HepG2 (cell line): ENCODE results near the gene ILDR1. TPM values are rescaled to one million over a fixed set of nuclear protein-coding genes. Genes with fewer than 3 reads are reported as not detected.

Experiments used
- ATAC-seq: fragments of 200-7000 bp; cut with Tn5 transposase; 3 replicates; pipeline ENCODE4 v1.9.1; 2020; ENCODE audit warnings: mild to moderate bottlenecking, moderate library complexity
- BruUV-seq: library from RNA; stranded (reverse); fragments of 400-500 nt; replicated peaks from 2 replicates; lab custom pipeline; 2021; lab: Mats Ljungman, UMichigan
- CTCF ChIA-PET: fragments of 300-600 bp; formaldehyde crosslinking; extraction: SDS; loops from one replicate; lab custom pipeline; 2021; ENCODE audit warnings: low total read pairs, inconsistent platforms, low intra/inter-chr PET ratio; lab: Yijun Ruan, JAX
- POLR2A ChIA-PET: fragments of 350-600 bp; sonication (Branson Sonifier 250); formaldehyde crosslinking; loops from one replicate; lab custom pipeline; 2020; ENCODE audit warnings: antibody characterized with exemption, inconsistent platforms; lab: Yijun Ruan, JAX
- DNase-seq: peaks from one replicate; pipeline ENCODE4 v3.0.0-alpha.2; 2015; ENCODE audit warnings: low spot score
- FAIRE-seq: peaks from 3 replicates; lab custom pipeline; 2011; peaks lifted over from hg19 to GRCh38; lab: Jason Lieb, UNC
- H2AFZ ChIP-seq: one replicate; pipeline ENCODE4 v1.6.1; 2011; ENCODE audit warnings: low read length, inconsistent platforms
- H3K27ac ChIP-seq: fragments of 300-600 bp; 3 replicates; pipeline ENCODE4 v1.8.0; 2011; ENCODE audit warnings: mixed run types, mild to moderate bottlenecking, mixed read lengths, low read length, inconsistent platforms; ENCODE audit not compliant: insufficient read depth; ENCODE audit errors: extremely low read length
- H3K27me3 ChIP-seq, 2 experiments: fragments of 200-600 bp in 1 of 2; 2 replicates in 1 of 2; 3 replicates in 1 of 2; pipeline versions ENCODE4 v1.6.0 to v1.8.0; 2011; ENCODE audit warnings: low read length in 2 of 2, mild to moderate bottlenecking in 2 of 2, moderate library complexity in 2 of 2, inconsistent platforms in 1 of 2; ENCODE audit not compliant: insufficient read depth in 2 of 2, control insufficient read depth in 1 of 2
- H3K36me3 ChIP-seq, 2 experiments: fragments of 200-600 bp in 1 of 2; replicated peaks in 1 of 2; 2 replicates in 1 of 2; 3 replicates in 1 of 2; pipeline versions ENCODE4 v1.5.1 to v1.8.0; 2011; ENCODE audit warnings: low read length in 2 of 2, inconsistent platforms in 1 of 2; ENCODE audit not compliant: insufficient read depth in 2 of 2, control insufficient read depth in 1 of 2
- H3K4me1 ChIP-seq: 2 replicates; pipeline ENCODE4 v1.5.1; 2012; ENCODE audit warnings: low read length, inconsistent platforms; ENCODE audit not compliant: insufficient read depth
- H3K4me2 ChIP-seq: 2 replicates; pipeline ENCODE4 v1.6.0; 2011; ENCODE audit warnings: low read depth, low read length, inconsistent platforms
- H3K4me3 ChIP-seq, 3 experiments: fragments of 200-600 bp in 1 of 3; sonication (generic), shearing (Covaris generic) in 1 of 3; replicated peaks in 1 of 3; 2 replicates each; pipeline ENCODE4 v1.5.1; 2011 to 2016; ENCODE audit warnings: low read length in 3 of 3, inconsistent platforms in 2 of 3, low read depth in 2 of 3, mild to moderate bottlenecking in 2 of 3, control low read depth in 1 of 3, mixed read lengths in 1 of 3; ENCODE audit not compliant: insufficient read depth in 1 of 3
- H3K79me2 ChIP-seq: one replicate; pipeline ENCODE4 v1.6.1; 2011; ENCODE audit warnings: low read length, inconsistent platforms; ENCODE audit not compliant: insufficient read depth
- H3K9ac ChIP-seq: 2 replicates; pipeline ENCODE4 v1.6.0; 2011; ENCODE audit warnings: mild to moderate bottlenecking, low read depth, low read length, inconsistent platforms; ENCODE audit not compliant: insufficient read depth
- H3K9me3 ChIP-seq: 2 replicates; pipeline ENCODE4 v1.5.1; 2012; ENCODE audit warnings: mild to moderate bottlenecking, low read length
- H4K20me1 ChIP-seq: 2 replicates; pipeline ENCODE4 v1.6.0; 2011; ENCODE audit warnings: inconsistent platforms, mild to moderate bottlenecking, low read length, moderate library complexity; ENCODE audit not compliant: insufficient read depth
- E2F1 ChIP-seq: sonication (generic); formaldehyde crosslinking; IDR thresholded peaks from 2 replicates; pipeline ENCODE4 v1.5.0; 2020; ENCODE audit warnings: missing genetic modification reagents
- GMEB1 ChIP-seq: sonication (generic); formaldehyde crosslinking; IDR thresholded peaks from 2 replicates; pipeline ENCODE4 v1.5.1; 2020; ENCODE audit warnings: missing genetic modification reagents, mild to moderate bottlenecking, borderline replicate concordance
- HMGXB3 ChIP-seq: sonication (generic); formaldehyde crosslinking; IDR thresholded peaks from 2 replicates; pipeline ENCODE4 v1.4.0; 2020; ENCODE audit warnings: missing genetic modification reagents, borderline replicate concordance
- HNRNPH1 ChIP-seq: fragments of 200-400 bp; formaldehyde crosslinking; optimal IDR thresholded peaks from 2 replicates; pipeline ENCODE3; 2017; ENCODE audit warnings: mild to moderate bottlenecking, low read depth, low read length
- HOMEZ ChIP-seq: IDR thresholded peaks from 2 replicates; pipeline ENCODE4 v1.6.1; 2016; ENCODE audit warnings: low read depth
- RNF2 ChIP-seq: fragments of 450-650 bp; conservative IDR thresholded peaks from 2 replicates; pipeline ENCODE4 v1.6.1; 2016; ENCODE audit warnings: low read depth
- ZNF207 ChIP-seq: fragments of 450-650 bp; IDR thresholded peaks from 2 replicates; pipeline ENCODE4 v1.6.1; 2016; ENCODE audit warnings: antibody characterized with exemption, borderline replicate concordance
- ZNF33B ChIP-seq: sonication (generic); formaldehyde crosslinking; IDR thresholded peaks from 2 replicates; pipeline ENCODE4 v1.5.1; 2020; ENCODE audit warnings: mild to moderate bottlenecking, missing genetic modification reagents
- ZNF512B ChIP-seq: sonication (generic); formaldehyde crosslinking; IDR thresholded peaks from 2 replicates; pipeline ENCODE4 v1.5.1; 2020; ENCODE audit warnings: missing genetic modification reagents, mild to moderate bottlenecking, borderline replicate concordance
- ZNF558 ChIP-seq: sonication (generic); formaldehyde crosslinking; IDR thresholded peaks from 2 replicates; pipeline ENCODE4 v1.9.0; 2022; ENCODE audit warnings: mild to moderate bottlenecking, missing genetic modification reagents, borderline replicate concordance
- ZNF644 ChIP-seq: IDR thresholded peaks from 2 replicates; pipeline ENCODE4 v1.6.1; 2016; ENCODE audit warnings: low read depth
- in situ Hi-C: cut with HindIII; loops from 2 replicates; pipeline ENCODE4 v1.10.0; 2017; ENCODE audit warnings: low pct_unique_long_range_greater_than_20kb; ENCODE audit not compliant: extremely low pct_ligation_motif_present
- intact Hi-C: fragments of 100-400 bp; cut with micrococcal nuclease; formaldehyde crosslinking; loops from one replicate; pipeline ENCODE4 v1.10.0; 2022; ENCODE audit not compliant: unreplicated experiment
- polyA plus RNA-seq, 8 experiments: library from polyadenylated mRNA; depleted of rRNA in 3 of 8; stranded (reverse) in 7 of 8; unstranded in 1 of 8; fragments of >200 nt; fragmentation: Illumina TruSeq in 4 of 8; extraction: Trizol in 4 of 8; gene quantifications; 2 replicates each; pipeline versions ENCODE4 v1.2.1 to v1.2.3, GENCODE V29; 2011 to 2016; ENCODE audit warnings: low read depth in 4 of 8, missing spikeins in 1 of 8, mixed read lengths in 1 of 8; ENCODE audit not compliant: insufficient read depth in 1 of 8
- total RNA-seq, 5 experiments: library from RNA; depleted of rRNA; stranded (reverse); fragments of >200 nt; fragmentation: Illumina TruSeq; extraction: Trizol; gene quantifications; 2 replicates each; pipeline ENCODE4 v1.2.3, GENCODE V29; 2016; ENCODE audit warnings: low read depth in 1 of 5

Gene ILDR1
- total and polyA plus RNA-seq, 2 of the 13 experiments (the other 11 are each of a cell fraction or from before 2014, with no cell fraction given) = not detected

- no peak for FAIRE-seq
- no peak for DNase-seq
- no peak for TF ChIP-seq HOMEZ
- TF ChIP-seq ZNF512B (CRISPR knock-in tag) = no peak
- no peak for TF ChIP-seq E2F1 (CRISPR knock-in tag)
- no peak for TF ChIP-seq GMEB1 (CRISPR knock-in tag)
- no peak for TF ChIP-seq HMGXB3 (CRISPR knock-in tag)
- TF ChIP-seq ZNF558 = no peak
- no peak for TF ChIP-seq HNRNPH1
- TF ChIP-seq ZNF644 = no peak
- no peak for TF ChIP-seq RNF2
- no peak for TF ChIP-seq ZNF33B
- no peak for TF ChIP-seq ZNF207
- ChIA-PET CTCF (no interaction called here), POLR2A (no interaction called here)
- H3K4me1 ChIP-seq = no peaks in the 10 kb centered on the region
- no TSS peak for BruUV-seq
- in situ Hi-C loops (no loop called here), intact Hi-C loops (no loop called here)
- no peak for ATAC-seq
- no peaks in the 10 kb centered on the region for H3K79me2 ChIP-seq
- no peak overlapping the region for H3K4me2 ChIP-seq
- no peaks in the 10 kb centered on the region for H3K9me3 ChIP-seq
- no peak overlapping the region for H3K4me3 ChIP-seq
- no peak overlapping the region for H3K9ac ChIP-seq
- no peak overlapping the region for H3K27ac ChIP-seq
- no peaks in the 10 kb centered on the region for H4K20me1 ChIP-seq
- H2AFZ ChIP-seq = no peak overlapping the region
- H3K27me3 ChIP-seq = no peaks in the 10 kb centered on the region; a peak in 1 of 5 replicates
- no peaks in the 10 kb centered on the region for H3K36me3 ChIP-seq
These were observed 2.6 kb downstream of the ILDR1 start for GRCh38 chr3:122019493-122019892.
